ENCODE measurements around the gene CHD1.

The CHD1 gene

DNA sequence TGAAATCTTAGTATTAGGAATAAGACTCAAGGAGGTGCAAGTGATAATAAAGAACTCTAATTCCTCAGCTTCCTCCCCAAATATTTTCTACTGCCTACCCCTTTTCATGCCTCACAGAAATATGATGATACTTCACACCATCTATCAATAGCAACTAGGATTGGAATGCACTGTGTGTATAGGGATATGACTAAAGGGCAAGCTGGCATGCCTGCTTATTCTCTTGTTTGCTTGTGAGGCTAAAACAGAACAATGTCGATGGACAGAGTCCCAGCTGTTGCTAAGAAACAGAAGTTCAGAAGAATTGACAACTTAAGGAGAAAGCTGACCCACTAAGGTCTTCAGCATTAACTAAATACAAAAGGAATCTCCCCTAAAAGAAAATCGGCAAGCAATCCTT, 9.7 kb upstream of the CHD1 start:
- Histone ChIP-seq H3F3A (ENCODE audit: insufficient read depth, low read length) (no peaks in the 10 kb centered on the region), H2AFZ (ENCODE audit: low read length) (no peak overlapping the region), H3K27ac (ENCODE audit: low read length) (no peak overlapping the region), H4K20me1 (ENCODE audit: insufficient read depth, low read length) (no peaks in the 10 kb centered on the region), H3K4me1 (ENCODE audit: low read length) (no peaks in the 10 kb centered on the region), H3K27me3 (replicated peaks; ENCODE audit: insufficient read depth, low read length) (no peaks in the 10 kb centered on the region), H3K9me3 (replicated peaks; ENCODE audit: insufficient read depth, low read length) (no peaks in the 10 kb centered on the region), H3K4me3 (ENCODE audit: low read length) (no peak overlapping the region), H3K9me2 (replicated peaks; ENCODE audit: insufficient read depth, low read length) (no peaks in the 10 kb centered on the region), H3K79me2 (ENCODE audit: low read length) (no peaks in the 10 kb centered on the region), H3K4me2 (ENCODE audit: low read depth, low read length) (no peak overlapping the region), H3K36me3 (replicated peaks; ENCODE audit: insufficient read depth, low read length) (no peaks in the 10 kb centered on the region), H3K9ac (ENCODE audit: low read length) (no peak overlapping the region)
- DNase-seq: no peak
- TF ChIP-seq EZH2phosphoT487 (IDR thresholded peaks at IDR 0.05; ENCODE audit: low read length) (no peak), EZH2 (optimal IDR thresholded peaks at IDR 0.05; ENCODE audit: low read depth, low read length) (no peak), CTCF (IDR thresholded peaks at IDR 0.05; ENCODE audit: low read length) (no peak)

- no peak overlapping the region for H2AFZ ChIP-seq (ENCODE audit: low read length)
- H3F3A ChIP-seq (ENCODE audit: insufficient read depth, low read length): no peaks in the 10 kb centered on the region
- H3K27ac ChIP-seq (ENCODE audit: low read length): no peak overlapping the region
- no peaks in the 10 kb centered on the region for H3K9me2 ChIP-seq (replicated peaks; ENCODE audit: insufficient read depth, low read length)
- no peak for TF ChIP-seq EZH2 (optimal IDR thresholded peaks at IDR 0.05; ENCODE audit: low read depth, low read length)
- no peak for TF ChIP-seq CTCF (IDR thresholded peaks at IDR 0.05; ENCODE audit: low read length)
- no peak for TF ChIP-seq EZH2phosphoT487 (IDR thresholded peaks at IDR 0.05; ENCODE audit: low read length)
- H3K27me3 ChIP-seq (replicated peaks; ENCODE audit: insufficient read depth, low read length): no peaks in the 10 kb centered on the region
- H3K79me2 ChIP-seq (ENCODE audit: low read length): no peaks in the 10 kb centered on the region
- no peak overlapping the region for H3K9ac ChIP-seq (ENCODE audit: low read length)
- H3K9me3 ChIP-seq (replicated peaks; ENCODE audit: insufficient read depth, low read length): no peaks in the 10 kb centered on the region
- H3K4me1 ChIP-seq (ENCODE audit: low read length): no peaks in the 10 kb centered on the region
- DNase-seq: no peak
- H4K20me1 ChIP-seq (ENCODE audit: insufficient read depth, low read length): no peaks in the 10 kb centered on the region
- H3K4me3 ChIP-seq (ENCODE audit: low read length): no peak overlapping the region
- no peak overlapping the region for H3K4me2 ChIP-seq (ENCODE audit: low read depth, low read length)
- no peaks in the 10 kb centered on the region for H3K36me3 ChIP-seq (replicated peaks; ENCODE audit: insufficient read depth, low read length)
These were observed 8.3 kb upstream of the CHD1 start for GRCh38 chr5:98936948-98937715.

GRCh38 chr5:98935206-98935605, 6.4 kb upstream of the CHD1 start:
- H3K27ac ChIP-seq (ENCODE audit: low read length): no peak overlapping the region
- TF ChIP-seq CTCF (IDR thresholded peaks at IDR 0.05; ENCODE audit: low read length) (no peak), EZH2phosphoT487 (IDR thresholded peaks at IDR 0.05; ENCODE audit: low read length) (no peak), EZH2 (optimal IDR thresholded peaks at IDR 0.05; ENCODE audit: low read depth, low read length) (no peak)
- H3K9me2 ChIP-seq (replicated peaks; ENCODE audit: insufficient read depth, low read length): no peaks in the 10 kb centered on the region
- H3K4me3 ChIP-seq (ENCODE audit: low read length): no peak overlapping the region
- H3F3A ChIP-seq (ENCODE audit: insufficient read depth, low read length): no peaks in the 10 kb centered on the region
- H2AFZ ChIP-seq (ENCODE audit: low read length): no peak overlapping the region
- no peak overlapping the region for H3K4me2 ChIP-seq (ENCODE audit: low read depth, low read length)
- H3K27me3 ChIP-seq (replicated peaks; ENCODE audit: insufficient read depth, low read length): no peaks in the 10 kb centered on the region
- H4K20me1 ChIP-seq (ENCODE audit: insufficient read depth, low read length): no peaks in the 10 kb centered on the region
- H3K4me1 ChIP-seq (ENCODE audit: low read length): peaks cover 3% of the 10 kb centered on the region; the same call in 1 of the 2 replicates
- no peaks in the 10 kb centered on the region for H3K36me3 ChIP-seq (replicated peaks; ENCODE audit: insufficient read depth, low read length)
- no peak overlapping the region for H3K9ac ChIP-seq (ENCODE audit: low read length)
- DNase-seq: no peak
- H3K79me2 ChIP-seq (ENCODE audit: low read length): peaks cover 10% of the 10 kb centered on the region
- H3K9me3 ChIP-seq (replicated peaks; ENCODE audit: insufficient read depth, low read length): no peaks in the 10 kb centered on the region

All from MM.1S (cell line).